Measurements from ENCODE around the gene BCAS4.
"Not testable (repeated sequence)": the region's sequence is repeated elsewhere in the genome, so short reads cannot be mapped to it uniquely, and the experiment has no call there.

The BCAS4 gene

GRCh38 chr20:50879649-50880550 lies 85.0 kb downstream of the BCAS4 start:
- DNase-seq = no peak

GRCh38 chr20:50881759-50882424 lies 87.0 kb downstream of the BCAS4 start:
- not testable (repeated sequence) for DNase-seq

- DNase-seq = no peak
These were observed 89.0 kb downstream of the BCAS4 start for GRCh38 chr20:50883856-50884255.

GRCh38 chr20:50885068-50885467 lies 90.2 kb downstream of the BCAS4 start:
- DNase-seq = no peak

GRCh38 chr20:50885781-50886180 lies 90.9 kb downstream of the BCAS4 start:
- DNase-seq = no peak

- no peak for DNase-seq
These were observed 91.4 kb downstream of the BCAS4 start for GRCh38 chr20:50886184-50886790.

GRCh38 chr20:50887576-50887975 lies 92.7 kb downstream of the BCAS4 start:
- no peak for DNase-seq

GRCh38 chr20:50891138-50891537 lies 96.3 kb downstream of the BCAS4 start:
- no peak for DNase-seq

GRCh38 chr20:50892394-50892793 lies 97.5 kb downstream of the BCAS4 start:
- no peak for DNase-seq

GRCh38 chr20:50893620-50894019 lies 98.8 kb downstream of the BCAS4 start:
- no peak for DNase-seq

GRCh38 chr20:50895111-50895830 lies 100.4 kb downstream of the BCAS4 start:
- no peak for DNase-seq

GRCh38 chr20:50898475-50898874 lies 103.6 kb downstream of the BCAS4 start:
- no peak for DNase-seq

- DNase-seq = no peak
These were observed 105.4 kb downstream of the BCAS4 start for GRCh38 chr20:50900261-50900660.

- no peak for DNase-seq
These were observed 106.4 kb downstream of the BCAS4 start for GRCh38 chr20:50901301-50901700.

GRCh38 chr20:50903353-50904051 lies 108.6 kb downstream of the BCAS4 start:
- no peak for DNase-seq

GRCh38 chr20:50904067-50904570 lies 109.3 kb downstream of the BCAS4 start:
- DNase-seq = no peak

GRCh38 chr20:50909413-50909812 lies 114.6 kb downstream of the BCAS4 start:
- no peak for DNase-seq

GRCh38 chr20:50911030-50911429 lies 116.2 kb downstream of the BCAS4 start:
- DNase-seq = no peak

GRCh38 chr20:50911716-50912115 lies 116.9 kb downstream of the BCAS4 start:
- no peak for DNase-seq

- no peak for DNase-seq
These were observed 119.0 kb downstream of the BCAS4 start for GRCh38 chr20:50913690-50914375.

- DNase-seq = no peak
These were observed 120.6 kb downstream of the BCAS4 start for GRCh38 chr20:50915424-50915823.

GRCh38 chr20:50916257-50916656 lies 121.4 kb downstream of the BCAS4 start:
- DNase-seq = peak; percentile 45

Measured in eye (tissue), 1 donor.